ENCODE data around the gene PPP6R3. TPM values are rescaled to one million over a fixed set of nuclear protein-coding genes. Genes with fewer than 3 reads are reported as not detected.

Gene PPP6R3
- total RNA-seq, 2 donors from 2014 or later: 110 to 138 TPM

DNA sequence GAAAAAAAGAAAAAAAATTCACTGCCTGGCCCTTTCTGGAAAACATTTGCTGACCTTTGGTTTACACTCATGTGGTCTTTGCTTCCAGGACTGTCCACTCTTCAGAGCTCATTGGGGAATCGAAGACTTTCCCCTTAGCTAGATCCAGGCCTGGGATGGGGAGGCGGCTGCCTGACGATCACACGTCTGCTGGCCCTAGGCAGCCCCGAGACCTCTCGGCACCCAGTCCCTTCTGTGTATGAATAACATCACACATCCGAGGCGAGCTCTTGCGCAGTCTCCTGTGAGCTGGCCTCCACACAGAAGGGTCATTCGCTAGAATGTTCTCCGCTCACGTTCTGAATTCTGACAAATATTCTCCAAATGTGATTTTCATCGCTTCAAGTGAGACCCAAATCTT lies 198.1 kb downstream of the PPP6R3 start:
- H3K9me3 Mint-ChIP-seq: no peaks in the 10 kb centered on the region
- peaks cover 14% of the 10 kb centered on the region for H3K27me3 Mint-ChIP-seq
- H3K4me1 Mint-ChIP-seq: no peaks in the 10 kb centered on the region
- H3K36me3 Mint-ChIP-seq (ENCODE audit: low read depth): no peaks in the 10 kb centered on the region
- H3K27ac Mint-ChIP-seq: no peak overlapping the region
- no peak overlapping the region for H3K4me3 Mint-ChIP-seq
- no peak for ATAC-seq (replicated peaks)

DNA sequence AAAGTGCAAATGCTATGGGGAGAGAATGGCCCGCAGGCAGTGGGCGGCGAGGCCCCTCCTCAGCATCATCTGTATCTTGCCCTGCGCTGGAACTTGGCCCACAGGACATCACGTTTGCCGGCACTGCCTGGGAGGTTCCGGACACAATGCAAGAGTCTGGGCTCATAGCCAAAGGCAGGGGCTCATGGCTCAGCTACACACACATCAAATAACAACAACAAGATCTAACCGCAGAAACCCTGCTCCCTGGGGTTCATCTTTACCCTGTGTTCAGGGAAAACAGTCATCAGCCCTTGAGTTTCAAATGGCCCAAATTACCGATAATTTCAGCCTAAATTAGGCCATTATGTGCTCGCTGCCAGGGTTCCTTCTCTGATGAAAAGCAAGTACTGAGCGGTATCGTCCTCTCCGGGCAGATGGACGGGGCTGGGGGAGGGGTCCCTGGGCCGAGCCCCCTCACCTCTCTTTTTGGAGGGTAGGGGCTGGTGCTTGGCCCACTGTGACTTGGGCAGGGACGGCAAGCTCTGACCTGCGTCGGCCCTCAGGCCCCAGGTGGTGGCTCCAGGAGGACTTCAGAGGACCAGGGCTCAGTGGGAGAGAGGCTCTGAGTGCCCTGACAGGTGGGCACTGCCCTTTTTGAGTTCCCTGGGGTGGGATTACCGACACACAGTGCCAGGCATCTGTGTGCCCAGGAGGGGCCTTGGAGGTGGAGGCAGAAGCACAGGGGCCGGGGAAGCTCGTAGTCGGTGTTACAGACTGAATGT lies 198.8 kb downstream of the PPP6R3 start:
- no peak for ATAC-seq (replicated peaks)
- peaks cover 14% of the 10 kb centered on the region for H3K27me3 Mint-ChIP-seq
- no peaks in the 10 kb centered on the region for H3K36me3 Mint-ChIP-seq (ENCODE audit: low read depth)
- no peak overlapping the region for H3K4me3 Mint-ChIP-seq
- H3K9me3 Mint-ChIP-seq: no peaks in the 10 kb centered on the region
- H3K27ac Mint-ChIP-seq: no peak overlapping the region
- H3K4me1 Mint-ChIP-seq: no peaks in the 10 kb centered on the region

DNA sequence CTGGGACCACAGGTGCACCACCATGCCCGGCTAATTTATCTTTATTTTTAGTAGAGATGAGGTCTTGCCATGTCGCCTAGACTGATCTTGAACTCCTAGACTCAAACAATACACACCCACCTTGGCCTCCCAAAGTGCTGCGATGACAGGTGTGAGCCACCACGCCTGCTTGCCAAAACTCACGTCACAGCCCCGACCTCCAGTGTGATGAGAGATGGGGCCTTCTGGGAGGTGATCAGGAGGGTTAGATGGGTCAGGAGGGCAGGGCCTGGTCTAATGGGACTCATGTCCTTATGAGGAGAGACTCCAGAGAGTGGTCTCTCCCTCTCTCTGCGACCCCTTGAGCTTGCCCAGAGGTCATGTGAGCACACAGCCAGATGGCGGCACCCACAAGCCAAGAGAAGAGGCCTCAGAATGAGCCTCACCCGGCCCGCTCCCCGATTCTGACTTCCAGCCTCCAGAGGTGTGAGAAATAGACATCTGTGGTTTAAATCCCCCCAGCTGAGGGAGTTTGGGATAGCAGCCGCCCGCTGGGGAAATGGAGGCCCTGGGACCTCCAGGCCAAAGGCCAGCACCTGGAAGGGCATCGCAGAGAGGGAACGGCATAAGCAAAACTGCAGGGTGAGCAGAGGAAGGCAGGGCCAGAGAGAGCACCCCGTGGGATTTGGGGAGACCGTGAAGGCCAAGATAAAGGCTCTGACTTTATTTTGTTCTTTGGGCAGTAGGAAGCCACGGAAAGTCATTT lies 199.7 kb downstream of the PPP6R3 start:
- no peak overlapping the region for H3K27ac Mint-ChIP-seq

DNA sequence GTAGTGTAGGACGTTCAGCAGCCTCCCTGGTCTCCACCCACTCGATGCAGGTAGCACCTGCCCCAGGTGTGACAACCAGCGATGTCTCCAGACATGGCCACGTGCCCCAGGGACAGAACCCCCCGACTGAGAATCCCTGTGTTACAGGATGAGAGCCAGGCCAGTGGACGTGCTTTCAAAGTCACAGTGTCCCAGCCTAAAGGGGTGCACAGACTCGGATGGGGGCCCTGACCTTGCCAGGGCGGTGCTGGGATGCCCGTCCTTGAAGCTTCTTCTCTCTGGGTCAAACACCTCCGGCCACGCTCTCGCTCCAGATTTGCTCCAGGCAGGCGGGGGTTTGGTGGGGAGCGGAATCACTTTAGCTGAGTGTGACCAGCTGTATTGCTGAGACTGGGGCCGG lies 200.5 kb downstream of the PPP6R3 start:
- no peak overlapping the region for H3K4me3 Mint-ChIP-seq
- peaks cover 11% of the 10 kb centered on the region for H3K27me3 Mint-ChIP-seq
- no peak for ATAC-seq (replicated peaks)
- no peak overlapping the region for H3K27ac Mint-ChIP-seq
- H3K36me3 Mint-ChIP-seq (ENCODE audit: low read depth): no peaks in the 10 kb centered on the region
- H3K9me3 Mint-ChIP-seq: no peaks in the 10 kb centered on the region
- no peaks in the 10 kb centered on the region for H3K4me1 Mint-ChIP-seq

More for the DNA sequence above, 199.7 kb downstream of the PPP6R3 start:
- Mint-ChIP-seq H3K27me3 (peaks cover 14% of the 10 kb centered on the region), H3K36me3 (ENCODE audit: low read depth) (no peaks in the 10 kb centered on the region), H3K9me3 (no peaks in the 10 kb centered on the region), H3K4me3 (no peak overlapping the region), H3K4me1 (no peaks in the 10 kb centered on the region)
- no peak for ATAC-seq (replicated peaks)

DNA sequence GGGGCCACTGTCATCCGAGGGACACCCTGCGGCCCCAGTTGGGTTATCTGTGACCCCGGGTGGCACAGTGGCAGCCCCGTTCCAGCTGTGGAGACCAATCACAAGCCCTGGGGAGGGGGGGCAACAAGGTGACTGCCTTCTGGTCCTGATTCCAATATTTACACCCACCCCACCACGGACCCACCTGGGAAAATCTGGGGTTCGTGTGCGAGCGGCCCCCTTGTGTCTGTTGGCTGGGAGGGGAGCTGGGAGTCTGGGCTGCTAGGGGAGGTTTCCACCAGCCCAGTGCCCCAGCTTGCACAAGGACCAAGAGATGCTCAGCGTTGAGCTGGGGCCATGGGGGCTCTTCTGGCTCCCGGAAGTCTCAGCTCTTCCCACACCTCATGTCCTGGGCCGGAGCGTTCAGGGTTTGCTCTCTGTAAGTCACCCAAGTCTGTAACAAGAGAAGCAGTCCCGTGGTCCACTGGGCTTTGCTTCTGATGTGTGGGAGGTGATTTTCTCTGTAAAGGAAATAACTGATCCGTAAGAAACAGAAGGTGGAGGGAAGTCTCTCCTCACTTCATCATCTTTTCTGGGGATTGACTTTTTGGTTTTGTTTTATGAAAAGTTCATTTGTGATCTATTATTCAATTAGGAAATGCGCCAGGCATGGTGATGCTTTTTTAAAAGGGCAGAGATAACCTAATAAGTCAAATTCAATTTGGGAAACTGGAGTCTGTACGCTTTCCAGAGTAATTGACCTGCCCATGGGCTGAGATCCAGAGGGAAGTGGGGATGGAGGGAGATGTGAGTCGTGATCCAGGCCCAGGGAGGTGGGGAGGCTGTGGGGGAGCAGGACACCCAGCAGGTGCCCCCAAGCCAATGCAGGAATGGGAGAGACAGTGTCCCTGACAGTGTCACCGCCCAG lies 201.4 kb downstream of the PPP6R3 start:
- no peak for ATAC-seq (replicated peaks)
- H3K4me3 Mint-ChIP-seq: no peak overlapping the region
- H3K36me3 Mint-ChIP-seq (ENCODE audit: low read depth): no peaks in the 10 kb centered on the region
- no peaks in the 10 kb centered on the region for H3K9me3 Mint-ChIP-seq
- peaks cover 5% of the 10 kb centered on the region for H3K27me3 Mint-ChIP-seq
- H3K27ac Mint-ChIP-seq: no peak overlapping the region
- no peaks in the 10 kb centered on the region for H3K4me1 Mint-ChIP-seq

DNA sequence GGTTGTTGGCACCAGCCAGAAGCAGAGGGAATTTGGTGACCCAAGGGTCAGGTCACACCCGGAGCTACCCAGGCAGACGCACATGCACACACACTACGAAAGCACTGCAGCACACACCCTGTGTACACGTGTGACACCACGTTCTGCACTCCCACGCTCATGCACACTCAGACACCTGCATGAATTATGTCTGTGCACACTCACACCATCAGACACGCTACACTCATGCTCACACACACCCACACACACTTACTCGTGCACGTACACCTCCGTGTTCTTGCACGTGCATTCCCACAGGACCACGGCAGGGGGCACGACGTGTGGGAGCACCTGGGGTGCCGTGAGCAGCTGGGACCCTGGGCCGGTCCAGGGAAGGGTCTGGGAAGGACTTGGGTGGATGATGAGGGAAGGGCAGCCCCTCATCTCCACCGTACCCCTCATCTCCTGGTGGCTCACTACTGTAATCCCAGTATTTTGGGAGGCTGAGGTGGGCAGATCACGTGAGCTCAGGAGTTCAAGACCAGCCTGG lies 203.0 kb downstream of the PPP6R3 start:
- peaks cover 5% of the 10 kb centered on the region for H3K27me3 Mint-ChIP-seq
- H3K9me3 Mint-ChIP-seq: no peaks in the 10 kb centered on the region
- no peak for ATAC-seq (replicated peaks)

DNA sequence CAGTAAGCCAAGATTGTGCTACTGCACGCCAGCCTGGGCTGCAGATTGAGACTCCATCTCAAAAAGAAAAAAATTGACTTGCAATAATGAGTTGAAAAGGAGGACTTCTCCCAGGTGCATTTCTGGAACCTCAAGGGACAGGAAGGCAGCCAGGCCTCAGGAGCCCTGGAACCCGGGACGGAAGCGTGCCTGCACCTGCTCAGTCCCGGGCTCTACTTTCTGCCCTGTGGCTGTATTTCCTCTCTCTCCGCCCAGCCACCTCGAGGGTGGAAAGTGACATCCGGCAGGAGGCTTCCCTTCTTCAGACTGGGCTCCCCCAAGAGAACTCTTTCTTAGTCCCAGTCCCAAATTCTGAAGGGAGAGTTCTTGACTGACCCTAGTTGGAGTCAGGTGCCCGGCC lies 203.6 kb downstream of the PPP6R3 start:
- no peaks in the 10 kb centered on the region for H3K9me3 Mint-ChIP-seq
- no peak overlapping the region for H3K27ac Mint-ChIP-seq
- peaks cover 5% of the 10 kb centered on the region for H3K27me3 Mint-ChIP-seq
- no peaks in the 10 kb centered on the region for H3K4me1 Mint-ChIP-seq
- ATAC-seq (replicated peaks): no peak
- no peaks in the 10 kb centered on the region for H3K36me3 Mint-ChIP-seq (ENCODE audit: low read depth)
- H3K4me3 Mint-ChIP-seq: no peak overlapping the region

More for the DNA sequence above, 203.0 kb downstream of the PPP6R3 start:
- Mint-ChIP-seq H3K4me1 (no peaks in the 10 kb centered on the region), H3K4me3 (no peak overlapping the region), H3K27ac (no peak overlapping the region), H3K36me3 (ENCODE audit: low read depth) (no peaks in the 10 kb centered on the region)

DNA sequence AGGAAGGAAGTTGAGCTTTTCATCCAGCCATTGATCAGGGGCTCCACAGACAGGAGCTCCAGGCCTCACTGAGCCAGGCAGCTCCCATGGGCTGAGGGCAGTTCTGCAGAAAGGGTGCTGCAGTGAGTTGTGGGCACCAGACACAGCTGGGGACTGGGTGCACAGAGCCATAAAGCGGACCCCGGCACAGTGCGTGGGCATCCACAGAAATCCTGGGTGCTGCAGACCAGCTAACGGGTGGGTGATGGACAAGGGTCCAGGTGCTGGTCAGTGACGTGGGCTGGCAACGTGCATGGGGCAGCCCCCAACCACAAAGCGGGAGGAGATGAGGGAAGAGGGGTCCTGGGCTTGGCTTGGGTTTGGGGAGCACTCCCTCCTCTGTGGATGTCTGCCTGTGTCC lies 204.4 kb downstream of the PPP6R3 start:
- Mint-ChIP-seq H3K4me1 (no peaks in the 10 kb centered on the region), H3K27ac (no peak overlapping the region), H3K36me3 (ENCODE audit: low read depth) (no peaks in the 10 kb centered on the region), H3K4me3 (no peak overlapping the region), H3K9me3 (no peaks in the 10 kb centered on the region), H3K27me3 (peaks cover 5% of the 10 kb centered on the region)
- ATAC-seq (replicated peaks): no peak

Other genes with a start within 250 kb of the PPP6R3 start
- 10 to 100 TPM; 20.1 to 30.0 TPM for gene KMT5B, start 247.5 kb upstream of the PPP6R3 start, total RNA-seq
- 10 to 100 TPM; 26.6 to 38.7 TPM for gene C11orf24, start 188.8 kb upstream of the PPP6R3 start, total RNA-seq
- 1 to 10 TPM; 4.6 to 6.0 TPM for gene LRP5, start 148.2 kb upstream of the PPP6R3 start, total RNA-seq
- gene GAL, start 223.8 kb downstream of the PPP6R3 start, total RNA-seq: 1 to 10 TPM in 1 of 2 donors, under 1 TPM in 1; 0.66 to 1.6 TPM

Data from activated T-helper 17 cell treated with anti-CD3 and anti-CD28 coated beads, Interleukin-2, amount 50 U/mL, for 72 hours (primary cell).